NB4 (cell line): ENCODE measurements around the gene DUSP21.

Source experiments
- MYC ChIP-seq: IDR thresholded peaks from 2 replicates; pipeline ENCODE4 v1.6.1; 2011; ENCODE audit warnings: low read depth, low read length
- POLR2A ChIP-seq: IDR thresholded peaks from 2 replicates; pipeline ENCODE4 v1.6.1; 2011; ENCODE audit warnings: mild to moderate bottlenecking; ENCODE audit not compliant: insufficient read length; ENCODE audit errors: extremely low read depth
- TF ChIP-seq, protein P1 (sequence below): IDR thresholded peaks from one replicate; pipeline ENCODE4 v1.5.1; 2012; ENCODE audit warnings: low read depth, low read length
- TF ChIP-seq, protein P2 (sequence below): IDR thresholded peaks from 2 replicates; pipeline ENCODE4 v1.6.1; 2011; ENCODE audit warnings: low read depth, low read length

DNA sequence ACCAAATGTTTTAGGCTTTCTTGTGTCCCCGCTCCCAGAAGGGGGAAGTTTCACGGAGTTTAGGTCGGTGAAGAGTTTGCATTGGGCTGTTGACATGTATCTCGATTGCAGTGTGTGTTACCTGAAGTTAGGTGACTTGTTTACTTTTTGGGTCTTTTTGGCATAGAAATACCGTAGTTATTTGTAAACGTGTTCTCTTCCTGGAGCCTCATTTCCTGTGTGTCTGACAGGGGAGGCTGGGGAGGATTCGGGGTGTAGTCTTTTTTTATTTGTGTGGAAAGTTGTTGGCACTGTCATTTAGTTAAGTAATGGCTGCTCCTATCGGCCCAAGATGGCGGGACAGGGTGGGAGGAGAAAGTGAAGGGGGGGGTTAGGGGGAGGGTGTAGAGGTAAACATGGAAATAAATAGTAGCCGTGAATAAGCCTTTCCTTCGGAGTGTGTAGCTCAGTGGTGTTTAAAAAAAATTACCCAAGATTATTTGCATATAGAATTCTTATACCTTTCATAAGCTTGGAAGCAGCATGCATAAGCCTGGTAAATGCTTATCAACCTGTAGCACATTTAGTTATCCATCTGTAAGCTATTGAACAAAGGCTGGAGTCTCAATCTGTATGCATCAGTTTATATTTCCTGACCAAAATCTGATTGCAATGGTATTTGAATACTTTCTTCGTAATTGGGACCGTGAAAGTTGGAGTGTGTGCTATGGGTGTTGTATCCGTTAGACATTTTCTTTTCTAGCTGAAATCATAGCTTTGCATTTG is 30.8 kb downstream of the DUSP21 start:
- TF ChIP-seq, protein P1, sequence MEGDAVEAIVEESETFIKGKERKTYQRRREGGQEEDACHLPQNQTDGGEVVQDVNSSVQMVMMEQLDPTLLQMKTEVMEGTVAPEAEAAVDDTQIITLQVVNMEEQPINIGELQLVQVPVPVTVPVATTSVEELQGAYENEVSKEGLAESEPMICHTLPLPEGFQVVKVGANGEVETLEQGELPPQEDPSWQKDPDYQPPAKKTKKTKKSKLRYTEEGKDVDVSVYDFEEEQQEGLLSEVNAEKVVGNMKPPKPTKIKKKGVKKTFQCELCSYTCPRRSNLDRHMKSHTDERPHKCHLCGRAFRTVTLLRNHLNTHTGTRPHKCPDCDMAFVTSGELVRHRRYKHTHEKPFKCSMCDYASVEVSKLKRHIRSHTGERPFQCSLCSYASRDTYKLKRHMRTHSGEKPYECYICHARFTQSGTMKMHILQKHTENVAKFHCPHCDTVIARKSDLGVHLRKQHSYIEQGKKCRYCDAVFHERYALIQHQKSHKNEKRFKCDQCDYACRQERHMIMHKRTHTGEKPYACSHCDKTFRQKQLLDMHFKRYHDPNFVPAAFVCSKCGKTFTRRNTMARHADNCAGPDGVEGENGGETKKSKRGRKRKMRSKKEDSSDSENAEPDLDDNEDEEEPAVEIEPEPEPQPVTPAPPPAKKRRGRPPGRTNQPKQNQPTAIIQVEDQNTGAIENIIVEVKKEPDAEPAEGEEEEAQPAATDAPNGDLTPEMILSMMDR = no peak
- TF ChIP-seq POLR2A (no peak), MYC (no peak)
- TF ChIP-seq, protein P2, sequence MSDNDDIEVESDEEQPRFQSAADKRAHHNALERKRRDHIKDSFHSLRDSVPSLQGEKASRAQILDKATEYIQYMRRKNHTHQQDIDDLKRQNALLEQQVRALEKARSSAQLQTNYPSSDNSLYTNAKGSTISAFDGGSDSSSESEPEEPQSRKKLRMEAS = no peak
